Measurements from ENCODE around the gene ZNF236. TPM values are rescaled to one million over a fixed set of nuclear protein-coding genes. Genes with fewer than 3 reads are reported as not detected.

ZNF236 gene
- total and polyA plus RNA-seq, 10 of the 15 experiments (the other 5 are each of a cell fraction or from before 2014, with no cell fraction given) = 1.0 to 14.4 (median 5.9) TPM

- H4K20me1 ChIP-seq (ENCODE audit: control insufficient read depth, insufficient read depth) = no peaks in the 10 kb centered on the region
- H3K4me3 ChIP-seq = peak overlapping the region; percentile 22; the same call in 1 of the 2 replicates
- ChIA-PET SMC1A (ENCODE audit: uncharacterized antibody, unreplicated experiment) (interaction anchor here (1.2 to 4.5 kb wide), 13 partner anchors 18 to 850 kb away, joined by 3 to 73 read pairs (median 5); no protein-coding TSS in a partner anchor), RAD21 (ENCODE audit: unreplicated experiment) (interaction anchor here (1.2 to 3.5 kb wide), 6 partner anchors 48 to 849 kb away, joined by 3 to 63 read pairs (median 10); no protein-coding TSS in a partner anchor), POLR2A (interaction anchor here (0.5 to 0.6 kb wide), 4 partner anchors 18 to 410 kb away, joined by 3 to 10 read pairs (median 4); no protein-coding TSS in a partner anchor), CTCF (interaction anchor here (0.6 to 4.2 kb wide), 47 partner anchors 11 to 849 kb away, joined by 3 to 167 read pairs (median 6); partner anchors contain the start of gene ZNF236)
- in situ Hi-C loops (cut with MboI) = loop anchor here (10.0 kb wide), 1 partner anchor 183 kb away; no protein-coding TSS in a partner anchor
- no peaks in the 10 kb centered on the region for H3K79me2 ChIP-seq (ENCODE audit: control insufficient read depth, insufficient read depth, low read length)
- peak; percentile 98 for ATAC-seq
- peak overlapping the region; percentile 87 for H3K4me2 ChIP-seq (ENCODE audit: control insufficient read depth, insufficient read depth)
- BruUV-seq (replicated peaks) = no TSS peak
- H2AFZ ChIP-seq (ENCODE audit: control insufficient read depth, low read depth, low read length) = peak overlapping the region; percentile 46
- no peak for DNase-seq (ENCODE audit: low read depth, low spot score)
- intact Hi-C loops (cut with micrococcal nuclease; ENCODE audit: unreplicated experiment) = loop anchor here (1.0 to 10.0 kb wide), 5 partner anchors 47 to 849 kb away; no protein-coding TSS in a partner anchor
- H3K9me3 ChIP-seq (replicated peaks; ENCODE audit: control insufficient read depth, insufficient read depth, low read length) = no peaks in the 10 kb centered on the region
- FAIRE-seq = no peak
- H3K9ac ChIP-seq (ENCODE audit: control insufficient read depth, insufficient read depth, low read length) = no peak overlapping the region
- no peaks in the 10 kb centered on the region for H3K27me3 ChIP-seq (replicated peaks in 1 of 2; ENCODE audit: control insufficient read depth in 2 of 2, insufficient read depth in 2 of 2, low read length in 1 of 2)
- WGBS (ENCODE audit: insufficient coverage, insufficient replicate concordance, low lambda C conversion rate, missing lambda C conversion rate) = 20% methylated on average over 57 of the region's 61 CpGs
- H3K36me3 ChIP-seq (ENCODE audit: control insufficient read depth in 2 of 2, insufficient read depth in 2 of 2, low read length in 1 of 2) = no peaks in the 10 kb centered on the region
- no peak overlapping the region for H3K27ac ChIP-seq (ENCODE audit: control insufficient read depth, insufficient read depth)
- peaks cover 7% of the 10 kb centered on the region; the same call in 1 of the 2 replicates for H3K4me1 ChIP-seq (ENCODE audit: control insufficient read depth, insufficient read depth, low read length)
- TF ChIP-seq SMC3 (IDR thresholded peaks at IDR 0.05; ENCODE audit: borderline replicate concordance, low read length) (peak; percentile 65), GATAD2B (conservative IDR thresholded peaks at IDR 0.05; ENCODE audit: low read depth) (no peak; the same call in 1 of the 2 replicates), BCL11A (IDR thresholded peaks at IDR 0.05; ENCODE audit: low read depth, low read length) (no peak), SMARCA5 (IDR thresholded peaks at IDR 0.05) (peak; percentile 71; the same call in 1 of the 2 replicates), RAD21 (IDR thresholded peaks at IDR 0.05; ENCODE audit: insufficient read depth, low read depth, low read length) (peak; percentile 80), KDM1A (IDR thresholded peaks at IDR 0.05; ENCODE audit: borderline replicate concordance) (no peak), DPF2 (IDR thresholded peaks at IDR 0.05) (0 out of 2 replicates have a peak, but pooled peaks have one; percentile 19), YY1 (IDR thresholded peaks at IDR 0.05; ENCODE audit: low read depth, low read length) (peak; percentile 74; the same call in 1 of the 2 replicates), MEF2A (IDR thresholded peaks at IDR 0.05; ENCODE audit: insufficient read depth, low read depth, low read length) (no peak), BHLHE40 (IDR thresholded peaks at IDR 0.05; ENCODE audit: borderline replicate concordance in 1 of 2, low read depth in 2 of 2, low read length in 1 of 2) (peak; percentile 29 to 36; a peak in 1 of 4 replicates), LARP7 (IDR thresholded peaks at IDR 0.05) (0 out of 2 replicates have a peak, but pooled peaks have one; percentile 30), EGR1 (IDR thresholded peaks at IDR 0.05; ENCODE audit: borderline replicate concordance in 1 of 2, low read depth in 2 of 2, low read length in 2 of 2) (0 out of 3 replicates have a peak, but pooled peaks of 1 of the 2 experiments have one; percentile 14), ZBTB33 (IDR thresholded peaks at IDR 0.05) (peak; percentile 90), CBX5 (IDR thresholded peaks at IDR 0.05; ENCODE audit: low read depth) (no peak), CREM (IDR thresholded peaks at IDR 0.05; ENCODE audit: low read depth) (no peak), NKRF (conservative IDR thresholded peaks at IDR 0.05) (no peak)
- TF ChIP-seq, protein P1, sequence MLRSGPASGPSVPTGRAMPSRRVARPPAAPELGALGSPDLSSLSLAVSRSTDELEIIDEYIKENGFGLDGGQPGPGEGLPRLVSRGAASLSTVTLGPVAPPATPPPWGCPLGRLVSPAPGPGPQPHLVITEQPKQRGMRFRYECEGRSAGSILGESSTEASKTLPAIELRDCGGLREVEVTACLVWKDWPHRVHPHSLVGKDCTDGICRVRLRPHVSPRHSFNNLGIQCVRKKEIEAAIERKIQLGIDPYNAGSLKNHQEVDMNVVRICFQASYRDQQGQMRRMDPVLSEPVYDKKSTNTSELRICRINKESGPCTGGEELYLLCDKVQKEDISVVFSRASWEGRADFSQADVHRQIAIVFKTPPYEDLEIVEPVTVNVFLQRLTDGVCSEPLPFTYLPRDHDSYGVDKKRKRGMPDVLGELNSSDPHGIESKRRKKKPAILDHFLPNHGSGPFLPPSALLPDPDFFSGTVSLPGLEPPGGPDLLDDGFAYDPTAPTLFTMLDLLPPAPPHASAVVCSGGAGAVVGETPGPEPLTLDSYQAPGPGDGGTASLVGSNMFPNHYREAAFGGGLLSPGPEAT (IDR thresholded peaks at IDR 0.05; ENCODE audit: low read depth) = no peak
These were observed 20.5 kb upstream of the ZNF236 start for GRCh38 chr18:76801567-76802505.
